A204.1 (cell line): Measurements from ENCODE around the gene NLRP6.
"Not testable (repeated sequence)": the region's sequence is repeated elsewhere in the genome, so short reads cannot be mapped to it uniquely, and the experiment has no call there.

Source experiments
- FAIRE-seq: peaks from 2 replicates; lab custom pipeline; 2012; peaks lifted over from hg19 to GRCh38; lab: Jason Lieb, UNC

Gene NLRP6

DNA sequence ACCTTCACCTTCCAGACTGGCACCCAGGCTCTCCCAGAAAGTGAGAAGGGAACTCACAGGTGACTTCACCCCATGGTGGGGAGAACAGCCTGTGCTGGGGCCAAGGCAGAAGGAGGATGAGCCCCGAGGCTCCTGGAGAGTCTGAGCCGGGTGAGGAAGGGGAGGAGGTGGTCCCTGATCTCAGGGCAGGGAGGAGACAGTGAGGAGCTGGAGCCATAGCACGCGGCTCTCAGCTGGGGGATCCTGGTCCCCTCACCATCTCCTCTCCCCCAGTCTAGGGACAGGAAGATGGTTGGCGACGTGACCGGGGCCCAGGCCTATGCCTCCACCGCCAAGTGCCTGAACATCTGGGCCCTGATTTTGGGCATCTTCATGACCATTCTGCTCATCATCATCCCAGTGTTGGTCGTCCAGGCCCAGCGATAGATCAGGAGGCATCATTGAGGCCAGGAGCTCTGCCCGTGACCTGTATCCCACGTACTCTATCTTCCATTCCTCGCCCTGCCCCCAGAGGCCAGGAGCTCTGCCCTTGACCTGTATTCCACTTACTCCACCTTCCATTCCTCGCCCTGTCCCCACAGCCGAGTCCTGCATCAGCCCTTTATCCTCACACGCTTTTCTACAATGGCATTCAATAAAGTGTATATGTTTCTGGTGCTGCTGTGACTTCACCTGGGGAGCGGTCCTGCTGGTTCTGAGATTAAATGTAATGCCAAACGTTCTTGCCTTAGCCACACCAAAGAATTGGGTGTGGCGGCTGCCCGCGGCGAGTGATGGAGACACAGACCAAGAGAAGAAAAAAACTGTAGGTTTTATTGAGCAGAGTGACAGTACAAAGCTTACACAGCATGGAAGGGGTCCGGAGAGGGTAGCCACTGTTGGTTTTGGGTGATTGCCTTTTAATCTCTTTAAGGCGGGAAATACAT, 30.8 kb downstream of the NLRP6 start:
- not testable (repeated sequence) for FAIRE-seq

DNA sequence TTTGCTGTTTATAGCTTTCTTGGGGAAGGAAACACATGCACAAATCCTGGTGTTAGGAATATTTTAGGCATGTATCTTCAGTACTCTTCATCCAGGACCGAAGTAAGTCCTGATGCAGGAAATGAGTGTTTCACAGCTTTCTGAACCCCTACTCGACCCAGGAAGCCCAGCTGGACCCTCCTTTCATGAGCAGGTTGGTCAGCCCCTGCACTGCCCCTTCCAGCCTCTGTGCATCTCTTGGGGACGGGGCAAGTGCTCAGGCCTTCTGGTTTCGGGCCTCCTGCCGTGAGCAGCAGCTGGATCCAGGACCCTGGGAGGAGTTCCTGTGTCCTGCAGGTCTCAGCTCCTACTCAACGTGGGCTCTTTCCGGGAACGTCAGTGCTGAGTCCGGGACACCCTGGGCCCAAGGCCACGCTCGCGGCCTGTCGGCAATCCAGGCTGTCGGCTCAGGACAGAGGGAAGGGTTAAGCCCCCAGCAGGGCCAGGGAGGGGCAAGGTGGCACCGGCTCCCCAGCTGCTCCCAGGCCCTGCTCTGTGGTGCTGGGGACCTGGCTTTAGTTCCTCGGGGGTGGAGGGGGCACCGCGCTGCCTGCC, 31.9 kb downstream of the NLRP6 start:
- FAIRE-seq, result not testable (repeated sequence)

DNA sequence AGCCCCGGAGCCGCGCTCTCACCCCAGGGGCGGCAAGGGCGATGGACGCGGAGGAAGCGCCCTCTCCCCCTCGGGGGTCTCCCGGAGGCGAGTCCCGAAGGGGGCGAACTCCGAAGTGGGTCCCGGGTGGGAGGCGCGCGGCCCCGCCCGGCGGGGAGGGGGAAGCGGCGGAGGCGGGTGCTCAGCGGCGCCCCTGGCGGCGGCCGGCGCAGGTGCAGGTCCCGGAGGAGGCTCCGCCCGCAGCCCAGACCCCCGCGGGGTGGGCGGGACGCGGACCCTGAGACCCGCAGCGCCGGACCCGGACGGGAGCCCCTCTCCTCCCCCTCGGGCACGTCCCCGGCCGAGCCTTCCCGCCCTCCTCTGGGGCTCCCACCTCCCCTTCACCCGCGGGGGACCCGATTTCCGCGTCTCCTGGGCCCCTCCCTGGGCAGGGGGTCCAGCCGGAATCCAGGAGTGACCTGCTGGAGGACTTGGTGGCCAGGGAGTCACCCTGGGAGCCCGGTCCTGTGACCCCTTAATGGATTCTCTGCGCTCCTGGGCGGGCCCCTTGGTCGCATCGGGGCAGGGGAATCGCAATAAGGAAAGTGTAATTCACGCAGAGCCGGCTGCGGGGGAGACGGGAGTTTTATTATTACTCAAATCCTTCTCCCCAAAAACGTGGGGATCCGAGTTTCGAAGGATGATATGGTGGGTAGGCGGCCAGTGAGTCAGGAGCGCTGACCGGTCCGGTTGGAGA, 33.0 kb downstream of the NLRP6 start:
- not testable (repeated sequence) for FAIRE-seq

DNA sequence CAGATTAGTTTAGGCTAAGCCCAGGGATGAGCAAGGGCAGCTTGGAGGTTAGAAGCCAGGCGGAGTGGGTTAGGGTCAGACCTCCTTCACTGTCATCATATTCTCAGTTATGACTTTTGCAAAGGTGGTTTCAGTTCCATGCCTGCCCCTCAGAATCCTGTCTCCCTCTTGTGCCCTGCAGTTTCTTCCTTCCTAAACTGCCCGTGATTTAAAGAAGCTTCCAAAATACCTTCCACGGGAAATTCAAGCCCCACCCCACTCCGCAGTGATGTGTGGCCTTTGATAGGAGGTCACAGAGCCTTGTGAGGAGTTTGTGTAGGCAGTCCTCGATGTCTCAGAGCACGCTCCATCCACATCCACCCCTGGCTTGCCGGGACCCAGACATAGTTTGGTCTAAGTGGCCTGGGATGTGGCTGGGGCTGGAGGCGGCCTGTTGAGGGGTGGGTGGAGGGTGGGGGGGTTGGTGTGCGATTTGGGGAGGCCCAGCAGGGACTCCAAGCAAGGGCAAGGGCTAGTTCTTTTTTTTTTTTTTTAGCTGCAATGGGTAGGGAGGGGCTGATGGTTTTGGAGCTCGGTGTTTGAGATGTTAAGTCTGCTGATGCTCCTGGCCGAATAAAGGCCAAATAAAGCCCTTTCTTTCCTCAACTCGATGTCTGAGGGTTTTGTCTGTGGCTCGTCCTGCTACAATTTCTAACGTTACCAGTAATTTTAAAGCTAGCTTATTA, 34.0 kb downstream of the NLRP6 start:
- FAIRE-seq, result no peak

GRCh38 chr11:313304-313786, 35.1 kb downstream of the NLRP6 start:
- no peak for FAIRE-seq

DNA sequence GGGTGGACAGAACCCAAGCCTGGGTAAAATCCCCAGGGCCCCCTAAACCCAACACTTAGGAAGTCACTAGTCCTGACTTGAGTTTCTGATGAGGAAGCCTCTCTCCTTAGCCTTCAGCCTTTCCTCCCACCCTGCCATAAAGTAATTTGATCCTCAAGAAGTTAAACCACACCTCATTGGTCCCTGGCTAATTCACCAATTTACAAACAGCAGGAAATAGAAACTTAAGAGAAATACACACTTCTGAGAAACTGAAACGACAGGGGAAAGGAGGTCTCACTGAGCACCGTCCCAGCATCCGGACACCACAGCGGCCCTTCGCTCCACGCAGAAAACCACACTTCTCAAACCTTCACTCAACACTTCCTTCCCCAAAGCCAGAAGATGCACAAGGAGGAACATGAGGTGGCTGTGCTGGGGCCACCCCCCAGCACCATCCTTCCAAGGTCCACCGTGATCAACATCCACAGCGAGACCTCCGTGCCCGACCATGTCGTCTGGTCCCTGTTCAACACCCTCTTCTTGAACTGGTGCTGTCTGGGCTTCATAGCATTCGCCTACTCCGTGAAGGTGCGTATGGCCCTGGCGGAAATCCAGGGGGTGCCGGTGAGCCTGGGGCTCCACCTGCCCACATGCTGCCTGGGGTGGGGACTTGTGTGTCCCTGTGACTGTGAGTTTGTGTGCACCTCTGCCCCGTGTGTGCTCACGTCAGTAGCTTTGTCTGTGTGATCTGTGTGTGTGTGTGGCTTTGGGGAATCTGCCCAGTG, 35.8 kb downstream of the NLRP6 start, which contains the start of gene IFITM1:
IFITM1 (plus strand) TSS at position 254 of the 767 bp plus-strand sequence; CDS start at position 385, 131 bp downstream.
- FAIRE-seq, result no peak

DNA sequence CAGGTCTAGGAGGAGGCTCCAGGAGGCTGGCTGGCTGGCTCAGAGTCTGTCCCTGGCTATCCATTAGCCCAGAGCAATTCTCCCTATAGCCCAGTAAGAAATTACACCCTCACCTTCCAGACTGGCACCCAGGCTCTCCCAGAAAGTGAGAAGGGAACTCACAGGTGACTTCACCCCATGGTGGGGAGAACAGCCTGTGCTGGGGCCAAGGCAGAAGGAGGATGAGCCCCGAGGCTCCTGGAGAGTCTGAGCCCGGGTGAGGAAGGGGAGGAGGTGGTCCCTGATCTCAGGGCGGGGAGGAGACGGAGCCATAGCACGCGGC, 36.3 kb downstream of the NLRP6 start:
- FAIRE-seq, result not testable (repeated sequence)

GRCh38 chr11:315051-315481, 36.9 kb downstream of the NLRP6 start:
- FAIRE-seq, result no peak

GRCh38 chr11:315516-315994, 37.3 kb downstream of the NLRP6 start:
- FAIRE-seq, result no peak

- FAIRE-seq, result no peak
These were observed 38.0 kb downstream of the NLRP6 start for GRCh38 chr11:316031-316701.

DNA sequence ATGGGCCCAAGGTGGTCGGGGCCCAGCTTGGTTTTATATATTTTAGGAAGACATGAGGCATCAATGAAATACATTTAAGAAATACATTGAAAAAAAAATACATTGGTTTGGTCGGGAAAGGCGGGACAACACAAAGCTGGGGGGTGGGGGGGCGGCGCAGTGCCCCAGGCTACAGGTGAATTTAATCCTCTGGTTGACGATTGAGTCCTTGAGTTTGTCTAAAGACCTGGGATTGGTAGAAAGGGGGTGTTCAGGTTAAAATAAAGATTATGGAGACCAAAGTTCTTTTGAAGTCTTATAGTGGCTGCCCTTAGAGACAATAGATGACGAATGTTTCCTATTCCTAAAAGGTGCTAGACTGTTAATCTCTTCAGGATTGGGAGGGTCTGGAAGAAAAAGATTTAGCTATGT, 38.7 kb downstream of the NLRP6 start:
- FAIRE-seq, result no peak

DNA sequence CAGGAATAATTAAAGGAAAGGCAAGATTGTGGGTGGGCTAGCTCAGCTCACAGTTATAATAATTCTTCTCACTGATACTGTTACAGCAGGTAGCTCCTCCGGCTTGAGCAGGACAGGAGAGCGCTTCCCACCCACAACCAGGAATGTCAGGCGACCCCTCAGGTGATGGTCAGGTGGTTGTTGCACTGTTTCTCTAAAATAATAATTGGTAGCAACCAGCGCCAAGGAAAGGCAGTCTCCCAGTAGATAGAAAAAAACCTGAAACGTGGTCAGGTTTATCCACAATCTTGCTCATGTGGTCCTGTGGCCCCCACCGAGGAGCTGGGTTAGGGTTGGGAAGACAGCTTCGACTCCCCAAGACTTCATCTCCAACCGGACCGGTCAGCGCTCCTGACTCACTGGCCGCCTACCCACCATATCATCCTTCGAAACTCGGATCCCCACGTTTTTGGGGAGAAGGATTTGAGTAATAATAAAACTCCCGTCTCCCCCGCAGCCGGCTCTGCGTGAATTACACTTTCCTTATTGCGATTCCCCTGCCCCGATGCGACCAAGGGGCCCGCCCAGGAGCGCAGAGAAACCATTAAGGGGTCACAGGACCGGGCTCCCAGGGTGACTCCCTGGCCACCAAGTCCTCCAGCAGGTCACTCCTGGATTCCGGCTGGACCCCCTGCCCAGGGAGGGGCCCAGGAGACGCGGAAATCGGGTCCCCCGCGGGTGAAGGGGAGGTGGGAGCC, 39.6 kb downstream of the NLRP6 start:
- FAIRE-seq, result not testable (repeated sequence)

DNA sequence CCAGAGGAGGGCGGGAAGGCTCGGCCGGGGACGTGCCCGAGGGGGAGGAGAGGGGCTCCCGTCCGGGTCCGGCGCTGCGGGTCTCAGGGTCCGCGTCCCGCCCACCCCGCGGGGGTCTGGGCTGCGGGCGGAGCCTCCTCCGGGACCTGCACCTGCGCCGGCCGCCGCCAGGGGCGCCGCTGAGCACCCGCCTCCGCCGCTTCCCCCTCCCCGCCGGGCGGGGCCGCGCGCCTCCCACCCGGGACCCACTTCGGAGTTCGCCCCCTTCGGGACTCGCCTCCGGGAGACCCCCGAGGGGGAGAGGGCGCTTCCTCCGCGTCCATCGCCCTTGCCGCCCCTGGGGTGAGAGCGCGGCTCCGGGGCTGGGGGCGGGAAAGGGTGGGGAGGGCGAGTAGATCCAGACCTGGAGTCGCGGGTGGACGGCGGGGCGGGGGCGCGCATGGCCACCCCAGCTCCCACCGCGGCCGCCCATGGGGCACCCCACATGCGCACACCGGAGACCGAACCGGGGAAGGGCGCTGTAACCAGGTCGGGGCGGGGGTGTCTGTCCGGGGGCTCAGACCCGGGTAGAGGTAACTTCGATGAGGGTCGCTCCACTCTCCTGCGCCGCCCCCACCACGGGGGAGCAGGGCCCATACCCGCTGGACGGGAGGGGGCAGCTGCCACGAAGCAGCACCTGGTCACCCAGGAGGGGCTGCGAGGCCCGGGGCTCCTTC, 40.4 kb downstream of the NLRP6 start:
- not testable (repeated sequence) for FAIRE-seq

GRCh38 chr11:319121-319887, 41.1 kb downstream of the NLRP6 start:
- FAIRE-seq, result not testable (repeated sequence)

DNA sequence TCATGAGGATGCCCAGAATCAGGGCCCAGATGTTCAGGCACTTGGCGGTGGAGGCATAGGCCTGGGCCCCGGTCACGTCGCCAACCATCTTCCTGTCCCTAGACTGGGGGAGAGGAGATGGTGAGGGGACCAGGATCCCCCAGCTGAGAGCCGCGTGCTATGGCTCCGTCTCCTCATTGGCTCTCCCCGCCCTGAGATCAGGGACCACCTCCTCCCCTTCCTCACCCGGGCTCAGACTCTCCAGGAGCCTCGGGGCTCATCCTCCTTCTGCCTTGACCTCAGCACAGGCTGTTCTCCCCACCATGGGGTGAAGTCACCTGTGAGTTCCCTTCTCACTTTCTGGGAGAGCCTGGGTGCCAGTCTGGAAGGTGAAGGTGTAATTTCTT, 41.7 kb downstream of the NLRP6 start:
- FAIRE-seq, result not testable (repeated sequence)

DNA sequence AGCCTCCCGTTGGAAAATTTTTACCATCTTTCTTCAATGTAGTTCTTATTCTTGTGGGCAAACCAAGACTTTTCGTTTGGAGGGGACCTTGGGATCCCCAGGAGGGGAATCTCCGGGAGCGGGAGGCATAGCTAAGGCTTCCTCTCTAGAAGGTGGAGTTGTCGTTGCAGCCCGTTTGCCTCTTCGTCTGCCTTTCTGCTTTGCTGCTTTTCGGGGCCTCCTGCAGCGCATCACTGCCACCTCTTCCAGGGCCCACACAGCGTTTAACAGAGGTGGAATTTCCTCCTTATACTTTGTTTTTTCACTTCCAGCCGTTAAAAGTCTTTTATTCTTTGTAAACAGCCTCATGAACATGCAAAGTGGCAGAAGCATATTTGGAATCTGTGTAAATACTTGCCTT, 45.9 kb downstream of the NLRP6 start:
- FAIRE-seq, result no peak

DNA sequence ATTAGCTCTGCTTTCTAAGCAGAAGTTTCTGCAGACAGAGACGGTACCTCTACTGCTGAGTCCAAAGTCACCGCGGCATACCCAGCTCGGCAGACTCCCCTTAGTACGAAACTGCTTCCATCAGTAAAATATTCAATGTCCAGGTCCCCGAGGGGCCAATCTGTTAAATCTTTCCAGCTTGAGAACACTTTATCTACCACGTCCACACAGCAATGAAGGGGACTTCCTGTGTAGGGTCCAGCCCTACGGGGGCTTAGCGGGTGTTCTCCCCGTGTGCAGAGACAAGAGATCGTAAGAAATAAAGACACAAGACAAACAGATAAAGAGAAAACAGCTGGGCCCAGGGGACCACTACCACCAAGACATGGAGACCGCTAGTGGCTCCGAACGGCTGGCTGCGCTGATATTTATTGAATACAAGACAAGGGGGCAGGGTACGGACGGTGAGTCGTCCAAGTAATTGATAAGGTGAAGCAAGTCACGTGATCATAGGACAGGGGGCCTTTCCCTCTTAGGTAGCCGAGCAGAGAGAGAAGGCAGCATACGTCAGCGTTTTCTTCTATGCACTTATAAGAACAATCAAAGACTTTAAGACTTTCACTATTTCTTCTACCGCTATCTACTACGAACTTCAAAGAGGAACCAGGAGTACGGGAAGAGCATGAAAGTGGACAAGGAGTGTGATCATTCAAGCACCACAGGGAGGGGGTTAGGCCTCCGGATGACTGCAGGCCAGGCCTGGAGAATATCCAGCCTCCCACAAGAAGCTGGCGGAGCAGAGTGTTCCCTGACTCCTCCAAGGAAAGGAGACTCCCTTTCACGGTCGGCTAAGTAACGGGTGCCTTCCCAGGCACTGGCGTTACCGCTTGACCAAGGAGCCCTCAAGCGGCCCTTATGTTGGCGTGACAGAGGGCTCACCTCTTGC, 46.6 kb downstream of the NLRP6 start:
- FAIRE-seq, result not testable (repeated sequence)
